Measurements from ENCODE around the gene CYB5R2.

GRCh38 chr11:7648264-7648663 is 25.0 kb downstream of the CYB5R2 start:
- TF ChIP-seq PBX3 (IDR thresholded peaks at IDR 0.05) (no peak), EP300 (IDR thresholded peaks at IDR 0.05) (no peak), CTCF (IDR thresholded peaks at IDR 0.05) (no peak), BHLHE40 (IDR thresholded peaks at IDR 0.05; ENCODE audit: low read depth, low read length) (no peak), POLR2A (IDR thresholded peaks at IDR 0.05; ENCODE audit: low read length) (no peak), RFX5 (IDR thresholded peaks at IDR 0.05) (no peak), MAZ (IDR thresholded peaks at IDR 0.05; ENCODE audit: borderline replicate concordance, low read depth, low read length) (no peak), REST (IDR thresholded peaks at IDR 0.05) (no peak)
- TF ChIP-seq, protein P1, sequence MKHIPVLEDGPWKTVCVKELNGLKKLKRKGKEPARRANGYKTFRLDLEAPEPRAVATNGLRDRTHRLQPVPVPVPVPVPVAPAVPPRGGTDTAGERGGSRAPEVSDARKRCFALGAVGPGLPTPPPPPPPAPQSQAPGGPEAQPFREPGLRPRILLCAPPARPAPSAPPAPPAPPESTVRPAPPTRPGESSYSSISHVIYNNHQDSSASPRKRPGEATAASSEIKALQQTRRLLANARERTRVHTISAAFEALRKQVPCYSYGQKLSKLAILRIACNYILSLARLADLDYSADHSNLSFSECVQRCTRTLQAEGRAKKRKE (CRISPR knock-in tag; IDR thresholded peaks at IDR 0.05; ENCODE audit: low read depth) = no peak

Data from A549 (cell line).